GOT3 (cell line): ENCODE results near the gene GIPC2.
"Not testable (repeated sequence)": the region's sequence is repeated elsewhere in the genome, so short reads cannot be mapped to it uniquely, and the experiment has no call there.

ENCODE experiments used
- DNase-seq: peaks from one replicate; lab custom pipeline; 2025; ENCODE audit warnings: mixed read lengths; lab: John Stamatoyannopoulos, UW

The GIPC2 gene, protein sequence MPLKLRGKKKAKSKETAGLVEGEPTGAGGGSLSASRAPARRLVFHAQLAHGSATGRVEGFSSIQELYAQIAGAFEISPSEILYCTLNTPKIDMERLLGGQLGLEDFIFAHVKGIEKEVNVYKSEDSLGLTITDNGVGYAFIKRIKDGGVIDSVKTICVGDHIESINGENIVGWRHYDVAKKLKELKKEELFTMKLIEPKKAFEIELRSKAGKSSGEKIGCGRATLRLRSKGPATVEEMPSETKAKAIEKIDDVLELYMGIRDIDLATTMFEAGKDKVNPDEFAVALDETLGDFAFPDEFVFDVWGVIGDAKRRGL

DNA sequence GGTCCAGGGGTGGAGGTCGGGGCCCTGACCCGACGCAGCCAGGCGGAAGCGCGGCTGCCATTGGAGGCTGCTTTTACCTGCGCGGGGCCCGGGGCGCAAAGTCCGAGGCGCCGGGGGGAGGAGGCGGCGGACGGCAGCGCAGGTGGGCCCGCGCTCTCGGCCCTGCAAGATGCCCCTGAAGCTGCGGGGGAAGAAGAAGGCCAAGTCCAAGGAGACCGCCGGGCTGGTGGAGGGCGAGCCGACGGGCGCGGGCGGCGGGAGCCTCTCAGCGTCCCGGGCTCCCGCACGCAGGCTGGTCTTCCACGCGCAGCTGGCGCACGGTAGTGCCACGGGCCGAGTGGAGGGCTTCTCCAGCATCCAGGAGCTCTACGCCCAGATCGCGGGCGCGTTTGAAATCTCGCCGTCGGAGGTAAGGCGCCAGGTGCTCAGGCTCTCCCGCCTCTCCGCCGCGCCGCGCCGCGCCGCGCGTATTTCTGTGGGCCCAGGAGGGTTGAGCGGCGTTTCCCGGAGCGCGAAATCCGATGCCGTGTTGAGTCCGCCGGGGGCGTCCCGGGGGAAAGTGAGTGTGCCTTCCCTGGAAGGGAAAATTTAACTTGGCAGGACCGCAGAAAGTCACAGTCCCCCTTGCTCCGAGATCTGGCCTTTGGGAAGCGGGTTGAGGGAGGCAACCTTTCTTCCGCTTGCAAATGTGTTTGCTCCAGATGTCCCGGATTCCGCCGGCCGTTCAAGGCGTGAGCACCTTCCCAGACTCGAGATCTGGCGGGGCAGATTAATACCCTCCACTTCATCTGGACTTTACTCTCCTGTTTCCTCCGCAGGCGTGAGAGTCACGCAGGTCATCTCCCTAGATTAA, at the start of gene GIPC2:
TSS of gene GIPC2 (plus strand) at position 41 of the 853 bp plus-strand sequence. CDS start at position 170, 129 bp downstream.
- DNase-seq = no peak

DNA sequence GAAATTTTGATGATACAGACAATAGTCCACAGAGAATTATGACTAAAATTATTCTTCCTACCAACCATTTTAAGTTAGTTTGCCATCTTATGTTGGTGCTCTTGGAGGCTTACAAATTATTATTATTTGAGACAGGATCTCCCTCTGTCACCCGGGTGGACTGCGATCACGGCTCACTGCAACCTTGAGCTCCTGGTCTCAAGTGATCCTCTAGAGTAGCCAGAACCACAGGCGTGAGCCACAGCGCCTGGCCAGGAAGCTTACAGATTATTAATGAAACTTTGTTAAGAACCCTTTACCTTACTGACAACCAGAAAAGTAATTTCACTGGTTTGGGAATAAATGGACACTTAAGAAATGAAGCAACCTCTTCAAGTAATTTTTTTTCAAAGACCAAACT, 49.0 kb upstream of the GIPC2 start:
- DNase-seq = no peak

DNA sequence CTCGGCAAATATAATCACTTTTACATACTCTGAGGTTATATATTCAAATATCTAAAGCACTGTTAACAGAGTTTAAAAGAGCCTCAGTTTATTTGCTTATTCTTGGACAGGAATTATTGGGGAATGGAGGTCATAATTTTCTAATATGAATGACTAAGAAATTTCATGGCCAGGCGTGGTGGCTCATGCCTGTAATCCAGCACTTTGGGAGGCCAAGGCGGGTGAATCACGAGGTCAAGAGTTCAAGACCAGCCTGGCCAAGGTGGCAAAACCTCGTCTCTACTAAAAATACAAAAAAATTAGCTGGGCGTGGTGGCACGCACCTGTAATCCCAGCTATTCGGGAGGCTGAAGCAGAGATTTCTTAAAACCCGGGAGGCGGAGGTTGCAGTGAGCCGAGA, 45.2 kb upstream of the GIPC2 start:
- DNase-seq = not testable (repeated sequence)

DNA sequence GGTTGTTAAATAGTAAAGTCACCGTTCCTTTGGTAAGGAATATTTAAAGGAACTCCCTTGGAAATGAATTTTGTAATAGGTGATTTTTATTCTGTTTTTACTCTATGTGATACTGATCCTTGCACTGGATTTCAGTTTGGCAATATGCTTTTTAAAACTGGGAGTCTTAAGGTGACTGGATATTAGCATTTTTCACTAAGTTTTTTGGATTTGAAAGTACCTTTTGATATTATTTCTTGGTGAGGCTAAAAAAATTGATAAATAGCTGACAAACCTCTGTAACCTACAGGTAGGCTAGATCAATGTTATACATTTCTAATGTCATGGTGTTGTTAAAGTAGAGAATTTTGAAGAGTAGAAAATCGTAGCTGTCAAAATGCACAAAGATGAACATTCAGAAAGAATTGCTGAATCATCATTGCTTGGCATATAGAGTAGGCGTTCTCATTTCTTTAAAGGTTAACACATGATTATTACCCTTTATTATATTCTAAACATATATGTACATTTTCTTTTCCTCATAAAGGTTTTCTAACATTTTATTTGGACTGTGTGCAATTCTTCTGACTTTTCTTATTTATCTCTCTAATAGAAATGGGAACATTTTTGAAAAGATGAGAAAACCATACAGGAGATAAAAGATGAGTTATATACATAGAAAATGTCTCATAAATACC, 42.6 kb upstream of the GIPC2 start:
- DNase-seq = no peak

DNA sequence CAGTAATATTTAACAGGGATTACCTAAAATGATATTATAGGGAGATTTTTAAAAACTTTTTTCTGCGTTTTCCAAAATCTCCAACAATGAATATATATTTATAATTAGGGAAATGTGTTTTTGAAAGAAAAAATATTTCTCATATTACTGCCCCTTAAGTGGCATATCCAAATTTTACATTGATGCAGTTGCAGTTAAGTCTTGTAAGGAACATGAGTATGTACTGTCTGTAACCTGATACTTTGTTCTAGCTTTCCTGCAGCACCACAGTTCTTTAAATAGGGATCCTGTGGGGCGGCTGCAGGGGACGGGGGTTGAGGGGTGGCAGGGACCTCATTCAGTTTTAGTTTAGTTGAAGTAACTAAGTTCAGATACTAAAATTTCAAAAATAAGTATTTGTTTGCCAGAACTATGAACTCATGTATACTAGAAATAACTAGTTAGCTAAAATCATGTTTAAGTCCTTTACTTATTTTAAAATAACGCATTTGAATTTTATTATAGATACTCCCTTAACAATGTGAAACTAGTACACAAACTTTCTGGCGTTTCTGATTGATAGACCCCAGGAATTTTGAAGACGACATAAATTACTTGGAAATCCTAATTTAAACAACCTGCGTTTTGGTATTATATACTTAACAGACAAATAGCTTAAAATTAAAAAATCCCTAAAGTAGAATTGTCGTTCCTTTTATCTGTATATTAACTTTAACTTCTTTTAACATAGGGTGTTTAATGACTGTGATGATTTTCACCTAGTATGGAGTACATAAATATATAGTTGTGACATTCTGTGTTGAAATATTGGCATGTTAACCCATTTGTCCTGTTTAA, 41.7 kb upstream of the GIPC2 start:
- no peak for DNase-seq

DNA sequence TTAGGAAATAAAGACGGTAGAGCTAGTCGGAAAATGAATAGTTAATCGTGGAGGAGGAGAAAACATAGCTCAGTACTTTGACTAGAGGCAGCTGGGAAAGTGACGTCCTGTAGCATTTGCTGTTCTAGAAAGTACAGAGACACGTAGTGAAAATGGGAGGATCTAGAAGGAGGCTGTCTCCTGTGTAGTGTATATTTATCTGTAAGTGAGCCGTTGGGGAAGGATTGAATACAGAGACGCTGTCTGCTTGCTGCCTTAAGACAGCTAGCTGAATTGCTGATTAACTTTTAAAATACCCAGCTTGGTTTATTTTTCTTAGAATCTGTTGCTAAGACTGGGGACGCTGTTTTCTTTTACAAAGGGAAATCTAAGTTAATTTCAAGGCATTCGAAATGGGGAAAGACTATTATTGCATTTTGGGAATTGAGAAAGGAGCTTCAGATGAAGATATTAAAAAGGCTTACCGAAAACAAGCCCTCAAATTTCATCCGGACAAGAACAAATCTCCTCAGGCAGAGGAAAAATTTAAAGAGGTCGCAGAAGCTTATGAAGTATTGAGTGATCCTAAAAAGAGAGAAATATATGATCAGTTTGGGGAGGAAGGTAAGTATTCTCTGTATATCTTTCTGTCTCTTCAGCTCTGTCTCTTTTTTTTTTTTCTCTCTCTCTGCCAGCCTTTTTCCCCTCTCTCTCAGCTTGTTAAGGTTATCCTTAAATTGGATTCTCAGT, 40.9 kb upstream of the GIPC2 start, which contains the start of gene DNAJB4:
TSS of gene DNAJB4 (plus strand) at position 221 of the 729 bp plus-strand sequence. CDS start at position 393, 172 bp downstream.
- no peak for DNase-seq

DNA sequence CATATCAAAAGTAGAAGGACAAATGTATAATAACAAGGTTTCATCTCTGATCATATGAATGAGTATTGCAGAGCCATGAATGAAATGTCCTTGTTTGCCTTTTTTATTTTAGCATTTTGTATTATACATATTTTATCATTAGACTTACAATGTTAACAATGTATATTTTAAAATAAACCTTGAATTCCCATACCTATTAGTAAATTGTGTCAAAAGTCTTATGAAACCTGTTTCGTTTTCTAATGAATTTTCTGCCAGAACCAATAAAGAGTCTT, 40.4 kb upstream of the GIPC2 start:
- DNase-seq = no peak

DNA sequence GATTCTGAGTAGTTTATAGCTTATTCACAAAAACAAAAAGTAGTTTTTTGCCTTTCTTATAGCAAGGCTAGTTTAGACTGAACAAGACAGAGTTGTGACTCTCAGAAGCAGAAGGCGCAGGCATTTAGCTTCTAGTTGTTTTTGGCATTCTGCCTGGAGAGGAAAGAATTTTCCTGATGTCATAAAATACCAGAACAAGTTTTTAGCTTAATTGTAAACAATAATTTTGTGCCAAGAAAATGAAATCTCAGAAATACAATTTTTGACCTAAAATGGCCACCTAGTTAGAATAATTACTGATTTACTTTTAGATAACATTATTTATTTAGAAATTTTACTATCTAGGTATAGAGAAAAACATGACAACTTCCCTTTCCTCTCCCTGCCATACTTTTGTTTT, 40.0 kb upstream of the GIPC2 start:
- no peak for DNase-seq

DNA sequence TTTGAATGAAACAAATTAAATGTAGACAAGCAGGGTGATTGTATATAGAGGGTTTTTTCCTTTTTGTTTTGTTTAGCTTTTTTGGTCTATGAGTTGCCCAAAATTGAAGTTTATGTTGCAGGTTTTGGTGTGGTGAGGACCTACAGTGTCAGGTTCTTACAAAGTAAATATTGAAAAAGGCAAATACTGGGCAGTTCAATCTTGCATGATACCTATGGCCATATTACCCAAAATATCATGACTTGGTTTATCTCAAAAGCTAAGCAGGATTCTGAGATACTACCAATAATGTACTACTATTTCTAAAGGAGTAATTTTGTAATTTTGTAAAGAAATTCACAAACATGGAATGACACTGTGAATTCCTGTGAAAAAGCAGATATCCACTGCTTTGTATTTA, 39.2 kb upstream of the GIPC2 start:
- DNase-seq = no peak

DNA sequence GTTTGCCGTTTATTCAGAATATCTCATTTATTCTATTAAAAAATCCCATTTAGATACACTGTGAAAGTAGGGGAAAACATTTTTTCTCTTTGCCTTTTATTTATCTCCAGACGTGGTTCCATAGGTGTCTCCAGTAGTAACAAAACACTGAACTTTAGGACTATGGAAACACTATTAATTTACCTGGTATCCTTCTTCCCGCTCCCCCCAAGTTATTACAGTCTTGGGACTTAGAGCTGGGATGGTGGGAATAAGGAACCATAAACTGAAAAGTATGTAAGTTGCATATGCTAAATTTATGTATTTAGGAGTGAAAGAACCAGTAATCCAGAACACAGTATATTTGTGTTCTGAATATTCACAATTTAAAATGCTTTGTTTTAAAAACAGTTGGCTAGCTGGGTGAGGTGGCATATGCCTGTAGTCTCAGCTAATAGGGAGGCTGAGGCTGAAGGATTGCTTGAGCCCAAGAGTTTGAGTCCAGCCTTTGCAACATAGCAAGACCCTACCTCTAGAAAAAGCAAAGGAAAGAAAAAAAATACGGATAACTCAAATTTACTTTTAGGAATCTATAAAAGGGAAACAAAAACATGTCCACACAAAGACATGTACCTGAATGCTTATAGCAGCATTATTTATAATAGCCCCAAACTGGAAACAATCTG, 38.0 kb upstream of the GIPC2 start:
- DNase-seq = no peak

DNA sequence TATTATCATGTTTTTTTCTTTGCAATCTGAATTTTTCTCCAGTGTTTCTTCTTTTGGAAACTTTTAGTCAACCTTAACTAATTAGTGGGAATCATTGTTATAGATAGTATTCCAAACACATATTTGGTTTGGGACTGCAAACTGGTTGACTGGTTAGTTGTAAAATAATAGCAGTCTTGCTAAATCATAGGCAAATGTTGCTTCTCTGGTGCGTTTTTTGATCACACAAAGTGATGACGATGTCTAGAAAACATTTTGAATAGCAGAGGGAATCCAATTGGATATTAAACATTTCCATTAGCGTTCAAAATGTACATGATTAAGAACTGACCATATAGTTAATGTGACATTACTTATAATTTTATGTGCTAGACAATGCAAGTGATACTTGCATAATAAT, 36.5 kb upstream of the GIPC2 start:
- DNase-seq = no peak

DNA sequence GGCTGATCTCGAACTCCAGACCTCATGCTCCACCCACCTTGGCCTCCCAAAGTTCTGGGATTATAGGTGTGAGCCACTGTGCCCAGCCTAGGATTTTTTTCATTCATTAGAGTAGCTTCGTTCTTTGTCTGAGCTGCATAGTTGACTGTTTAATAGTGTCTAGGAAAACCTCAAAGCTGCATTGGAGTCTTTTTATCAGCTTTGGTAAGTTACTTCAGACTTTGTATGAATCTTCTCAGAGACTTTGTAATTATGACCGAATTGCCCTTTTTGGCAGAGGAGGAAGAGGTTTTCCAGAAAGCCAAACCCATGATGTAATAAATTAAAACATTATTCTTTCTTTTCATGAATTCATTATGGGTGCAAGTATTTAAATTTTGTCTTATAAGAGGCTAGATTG, 35.9 kb upstream of the GIPC2 start:
- no peak for DNase-seq

DNA sequence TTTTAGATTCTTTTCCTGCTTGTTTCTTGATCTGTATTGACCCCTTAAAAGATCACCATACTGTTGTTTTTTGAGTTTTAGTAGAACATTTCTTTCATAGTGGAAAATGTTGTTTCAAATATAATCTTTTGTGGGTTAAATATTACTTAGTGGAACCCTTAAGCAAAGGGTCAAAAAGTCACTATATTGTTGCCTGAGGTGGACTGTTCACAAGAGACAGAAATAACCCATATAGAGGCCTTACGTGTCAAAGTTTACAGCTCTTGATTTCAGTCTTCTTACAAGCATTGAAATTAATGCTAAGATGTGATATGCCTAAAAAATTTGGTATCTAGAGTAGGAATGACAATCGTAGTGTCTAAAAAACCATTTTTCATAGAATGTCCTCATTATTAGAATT, 34.7 kb upstream of the GIPC2 start:
- no peak for DNase-seq

DNA sequence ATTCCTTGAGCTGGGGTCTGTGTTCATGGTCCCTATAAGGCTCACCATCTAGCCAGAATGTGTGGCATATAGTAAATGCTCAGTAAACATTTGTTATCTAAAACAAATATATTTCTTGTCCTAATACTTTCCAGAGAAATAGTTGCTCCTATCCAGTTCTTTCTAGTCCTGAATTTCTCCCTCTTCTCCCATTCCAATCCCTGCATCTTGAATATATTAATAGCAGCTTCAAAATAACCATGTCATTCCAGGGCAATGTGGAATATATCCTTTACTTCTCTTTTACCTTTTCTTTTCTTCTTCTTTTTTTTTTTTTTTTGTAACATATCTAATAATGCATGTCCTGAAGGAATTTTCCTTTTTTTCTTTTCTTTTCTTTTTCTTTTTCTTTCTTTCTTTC, 30.6 kb upstream of the GIPC2 start:
- DNase-seq = no peak

DNA sequence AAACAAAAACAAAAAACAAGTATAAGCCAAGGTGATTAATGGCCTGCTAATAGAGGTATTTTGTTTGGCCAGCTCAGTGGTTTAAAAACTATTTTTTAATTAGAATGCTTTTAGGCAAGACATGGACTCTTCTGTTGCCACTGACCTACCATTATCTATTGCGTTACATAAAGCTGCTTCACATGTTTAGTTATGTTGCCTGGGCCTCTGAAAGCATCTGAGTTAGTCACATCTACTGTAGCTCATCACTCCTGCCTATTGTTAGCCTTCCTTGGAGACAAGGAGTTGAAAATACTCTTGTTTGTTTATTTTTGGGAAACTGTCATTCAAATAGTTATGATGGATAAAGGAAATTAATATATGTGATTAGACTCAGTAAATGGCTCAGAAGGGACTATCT, 26.7 kb upstream of the GIPC2 start:
- no peak for DNase-seq

DNA sequence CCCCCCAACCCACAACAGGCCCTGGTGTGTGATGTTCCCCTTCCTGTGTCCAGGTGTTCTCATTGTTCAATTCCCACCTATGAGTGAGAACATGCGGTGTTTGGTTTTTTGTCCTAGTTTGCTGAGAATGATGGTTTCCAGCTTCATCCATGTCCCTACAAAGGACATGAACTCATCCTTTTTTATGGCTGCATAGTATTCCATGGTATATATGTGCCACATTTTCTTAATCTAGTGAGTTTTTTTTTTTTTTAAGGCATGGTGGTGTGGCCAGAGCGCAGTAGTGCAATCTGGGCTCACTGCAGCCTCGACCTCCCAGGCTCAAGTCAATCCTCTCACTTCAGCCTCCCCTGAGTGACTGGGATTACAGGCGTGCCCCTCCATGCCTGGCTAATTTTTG, 24.6 kb upstream of the GIPC2 start:
- not testable (repeated sequence) for DNase-seq

DNA sequence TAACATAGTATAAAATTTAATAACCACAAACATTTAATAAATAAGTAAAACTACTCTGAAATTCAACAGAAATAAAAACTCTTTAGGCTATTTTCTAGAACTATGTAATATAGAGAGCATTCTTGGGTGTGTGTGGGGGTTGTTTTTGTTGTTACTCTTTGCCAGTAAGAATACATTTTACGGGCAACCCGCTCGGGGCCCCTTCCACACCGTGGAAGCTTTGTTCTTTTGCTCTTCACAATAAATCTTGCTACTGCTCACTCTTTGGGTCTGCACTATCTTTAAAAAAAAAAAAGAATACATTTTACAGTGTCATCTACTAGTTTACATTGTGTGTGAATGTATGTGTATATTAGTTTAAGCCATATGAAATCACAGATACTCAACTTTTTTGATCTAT, 16.0 kb upstream of the GIPC2 start:
- DNase-seq = no peak

DNA sequence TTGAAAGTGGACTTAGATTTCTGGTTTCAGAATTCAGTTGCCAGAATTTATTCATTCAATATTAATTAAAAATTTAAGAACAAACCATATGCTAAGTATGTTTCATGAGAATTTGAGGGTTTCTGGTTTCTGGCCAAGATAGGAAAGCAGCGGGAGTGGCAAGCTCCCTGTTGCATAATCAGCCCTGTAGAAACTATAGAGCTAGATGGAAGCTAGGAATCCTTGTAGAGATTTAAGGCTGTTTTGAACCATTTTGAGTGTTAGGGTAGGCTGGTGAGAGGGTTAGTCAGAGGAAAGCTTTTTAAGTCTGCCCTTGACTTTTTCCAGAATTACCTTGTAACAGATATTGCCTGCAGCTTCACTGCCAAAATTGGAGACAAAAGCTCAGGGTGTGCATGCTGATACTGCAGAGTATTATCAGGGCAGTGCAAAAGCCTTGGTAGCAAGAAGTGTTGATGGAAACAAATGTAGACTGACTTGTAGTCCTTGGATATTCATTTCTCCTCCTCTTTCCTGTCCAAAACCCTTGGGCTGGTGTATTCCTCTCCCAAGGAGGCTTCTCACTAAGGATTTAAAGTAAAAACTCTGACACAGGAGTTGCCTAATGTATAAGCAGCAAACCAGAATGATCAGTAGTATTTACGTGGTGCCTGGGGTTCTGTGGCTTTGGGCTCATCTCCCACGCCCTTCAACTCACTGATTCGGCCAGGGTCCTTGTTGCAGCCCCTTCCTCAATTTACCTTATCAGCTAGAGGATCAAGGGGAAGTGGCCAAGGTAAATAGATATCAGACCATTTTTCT, 12.6 kb upstream of the GIPC2 start:
- no peak for DNase-seq

DNA sequence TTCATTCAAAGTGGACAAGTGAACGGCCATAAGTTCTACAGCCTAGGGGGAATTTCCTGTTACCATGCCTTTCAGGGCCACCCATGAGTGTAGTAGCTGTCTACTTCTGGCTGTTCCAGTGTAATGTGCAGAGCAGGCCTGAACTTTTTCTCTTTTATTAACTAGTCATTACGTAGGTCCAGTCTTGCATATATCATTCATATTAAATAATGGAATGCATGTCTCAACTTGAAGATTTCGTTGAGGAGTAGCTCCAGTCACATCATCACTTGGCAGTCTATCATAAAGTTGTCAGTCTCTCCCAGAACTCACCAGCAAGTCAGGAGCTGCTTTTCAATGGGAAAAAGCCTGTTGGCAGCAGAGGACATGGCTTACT, 12.0 kb upstream of the GIPC2 start:
- DNase-seq = no peak

DNA sequence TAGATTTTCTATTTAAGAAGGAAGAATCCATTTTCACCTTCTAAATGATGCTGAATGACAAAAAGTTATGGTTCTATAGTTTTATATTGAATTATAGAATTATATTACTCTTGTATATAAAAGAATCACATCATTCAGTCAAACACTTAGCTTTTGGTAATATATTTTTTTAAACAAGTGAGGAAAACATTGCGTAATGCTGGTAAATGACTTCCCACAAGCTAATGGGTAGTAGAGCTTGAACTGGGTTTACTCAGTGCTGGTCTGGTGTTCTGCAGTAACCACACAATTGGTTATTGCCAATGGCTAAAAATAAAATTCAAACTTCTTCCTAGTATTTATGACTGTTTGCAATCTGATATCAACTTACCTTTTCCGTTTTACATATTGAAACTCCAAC, 10.6 kb upstream of the GIPC2 start:
- DNase-seq = no peak
